IMR-90 (cell line): ENCODE results near the gene STARD8. TPM values are rescaled to one million over a fixed set of nuclear protein-coding genes. Genes with fewer than 3 reads are reported as not detected.

ENCODE experiments used
- ATAC-seq: fragments of 200-7000 bp; cut with Tn5 transposase; 2 replicates; pipeline ENCODE4 v1.9.1; 2020; ENCODE audit warnings: low read depth, mild to moderate bottlenecking, moderate library complexity
- BruUV-seq: library from RNA; stranded (reverse); fragments of 400-500 nt; replicated peaks from 2 replicates; lab custom pipeline; 2021; lab: Mats Ljungman, UMichigan
- CTCF ChIA-PET: fragments of 300-600 bp; formaldehyde crosslinking; extraction: SDS; loops from one replicate; lab custom pipeline; 2021; ENCODE audit warnings: antibody characterized with exemption; lab: Yijun Ruan, JAX
- POLR2A ChIA-PET: fragments of 300-600 bp; sonication (Branson Sonifier 250); formaldehyde crosslinking; loops from one replicate; lab custom pipeline; 2022; ENCODE audit warnings: antibody characterized with exemption; ENCODE audit not compliant: unreplicated experiment; lab: Charles Lee
- DNase-seq: peaks from one replicate; pipeline ENCODE4 v3.0.0; 2013
- H2AFZ ChIP-seq: replicated peaks from 2 replicates; pipeline ENCODE3; 2013; ENCODE audit warnings: low read length, mild to moderate bottlenecking; ENCODE audit not compliant: poor library complexity
- H2AK5ac ChIP-seq: 2 replicates; pipeline ENCODE4 v1.6.1; 2013; ENCODE audit warnings: low read depth, low read length, inconsistent platforms
- H2AK9ac ChIP-seq: replicated peaks from 2 replicates; pipeline ENCODE3; 2013; ENCODE audit warnings: mild to moderate bottlenecking, low read depth, low read length, moderate library complexity; ENCODE audit not compliant: poor library complexity
- H2BK120ac ChIP-seq: 2 replicates; pipeline ENCODE4 v1.6.1; 2013; ENCODE audit warnings: low read depth, low read length, inconsistent platforms
- H2BK15ac ChIP-seq: 3 replicates; pipeline ENCODE4 v1.6.1; 2013; ENCODE audit warnings: low read depth, low read length, inconsistent platforms
- H2BK20ac ChIP-seq: 2 replicates; pipeline ENCODE4 v1.6.1; 2013; ENCODE audit warnings: low read depth, mild to moderate bottlenecking, inconsistent platforms, low read length, moderate library complexity
- H2BK5ac ChIP-seq: 2 replicates; pipeline ENCODE4 v1.6.1; 2013; ENCODE audit warnings: mild to moderate bottlenecking, low read depth, low read length, inconsistent platforms; ENCODE audit not compliant: poor library complexity, severe bottlenecking
- H3K14ac ChIP-seq: replicated peaks from 2 replicates; pipeline ENCODE4 v1.6.1; 2013; ENCODE audit warnings: low read depth, low read length, inconsistent platforms
- H3K18ac ChIP-seq: 2 replicates; pipeline ENCODE4 v1.6.1; 2013; ENCODE audit warnings: low read depth, low read length, control low read depth
- H3K23ac ChIP-seq: 2 replicates; pipeline ENCODE4 v1.6.1; 2013; ENCODE audit warnings: low read depth, low read length, inconsistent platforms
- H3K27ac ChIP-seq: 2 replicates; pipeline ENCODE4 v1.5.1; 2013; ENCODE audit warnings: mild to moderate bottlenecking, control low read depth, low read length; ENCODE audit not compliant: insufficient read depth
- H3K27me3 ChIP-seq: 2 replicates; pipeline ENCODE4 v1.6.1; 2013; ENCODE audit warnings: low read length; ENCODE audit not compliant: control insufficient read depth, insufficient read depth
- H3K36me3 ChIP-seq: 2 replicates; pipeline ENCODE4 v1.6.1; 2013; ENCODE audit warnings: low read length, mixed read lengths; ENCODE audit not compliant: control insufficient read depth, insufficient read depth
- H3K4ac ChIP-seq: 2 replicates; pipeline ENCODE4 v1.6.1; 2013; ENCODE audit warnings: low read depth, low read length, inconsistent platforms
- H3K4me1 ChIP-seq: 2 replicates; pipeline ENCODE4 v1.6.1; 2013; ENCODE audit warnings: low read length, mixed read lengths; ENCODE audit not compliant: control insufficient read depth, insufficient read depth
- H3K4me2 ChIP-seq: 2 replicates; pipeline ENCODE4 v1.6.1; 2013; ENCODE audit warnings: low read depth, mild to moderate bottlenecking, control low read depth, low read length, moderate library complexity
- H3K4me3 ChIP-seq: 2 replicates; pipeline ENCODE4 v1.5.1; 2013; ENCODE audit warnings: low read depth, mild to moderate bottlenecking, control low read depth, low read length, moderate library complexity; ENCODE audit not compliant: insufficient read depth
- H3K56ac ChIP-seq: 2 replicates; pipeline ENCODE4 v1.6.1; 2013; ENCODE audit warnings: low read length, inconsistent platforms; ENCODE audit not compliant: insufficient read depth; ENCODE audit errors: extremely low read depth
- H3K79me1 ChIP-seq, 2 experiments: 2 replicates each; pipeline ENCODE4 v1.6.1; 2013; ENCODE audit warnings: low read length in 2 of 2, inconsistent platforms in 1 of 2, low read depth in 1 of 2
- H3K9ac ChIP-seq: 2 replicates; pipeline ENCODE4 v1.6.1; 2013; ENCODE audit warnings: low read depth, low read length, control low read depth
- H3K9me1 ChIP-seq: 2 replicates; pipeline ENCODE4 v1.6.1; 2013; ENCODE audit warnings: low read length, inconsistent platforms; ENCODE audit not compliant: insufficient read depth
- H3K9me3 ChIP-seq: 2 replicates; pipeline ENCODE4 v1.6.1; 2013; ENCODE audit warnings: low read length; ENCODE audit not compliant: control insufficient read depth, insufficient read depth
- H4K20me1 ChIP-seq: 2 replicates; pipeline ENCODE4 v1.6.1; 2013; ENCODE audit warnings: low read length, inconsistent platforms; ENCODE audit not compliant: insufficient read depth
- H4K5ac ChIP-seq: 2 replicates; pipeline ENCODE4 v1.6.1; 2013; ENCODE audit warnings: mild to moderate bottlenecking, low read depth, low read length, control low read depth
- H4K8ac ChIP-seq, 2 experiments: 2 replicates each; pipeline ENCODE4 v1.6.1; 2013; ENCODE audit warnings: low read depth in 2 of 2, low read length in 2 of 2, control low read depth in 1 of 2, inconsistent platforms in 1 of 2
- H4K91ac ChIP-seq: 2 replicates; pipeline ENCODE4 v1.6.1; 2013; ENCODE audit warnings: low read depth, low read length, inconsistent platforms; ENCODE audit not compliant: insufficient read depth
- BHLHE40 ChIP-seq: fragments of 150-350 bp; IDR thresholded peaks from 2 replicates; pipeline ENCODE4 v1.6.1; 2016; ENCODE audit warnings: mild to moderate bottlenecking, low read depth, low read length
- CEBPB ChIP-seq: IDR thresholded peaks from 2 replicates; pipeline ENCODE4 v1.6.1; 2012; ENCODE audit warnings: low read depth, low read length, improper control_type of control experiment
- CHD1 ChIP-seq: IDR thresholded peaks from 2 replicates; pipeline ENCODE4 v1.6.1; 2012; ENCODE audit warnings: low read depth, low read length, improper control_type of control experiment
- CTCF ChIP-seq: conservative IDR thresholded peaks from 2 replicates; pipeline ENCODE4 v1.5.1; 2012; ENCODE audit warnings: mild to moderate bottlenecking, low read depth, low read length, improper control_type of control experiment
- ELK1 ChIP-seq: fragments of 150-350 bp; IDR thresholded peaks from 2 replicates; pipeline ENCODE4 v1.6.1; 2016; ENCODE audit warnings: low read depth, mild to moderate bottlenecking, low read length, moderate library complexity, borderline replicate concordance
- FOS ChIP-seq: fragments of 150-350 bp; IDR thresholded peaks from 2 replicates; pipeline ENCODE4 v1.6.1; 2016; ENCODE audit warnings: low read depth, low read length
- MAFK ChIP-seq: IDR thresholded peaks from 2 replicates; pipeline ENCODE4 v1.6.1; 2012; ENCODE audit warnings: low read depth, low read length, improper control_type of control experiment
- MAZ ChIP-seq: IDR thresholded peaks from 2 replicates; pipeline ENCODE4 v1.6.1; 2012; ENCODE audit warnings: low read depth, mild to moderate bottlenecking, low read length, improper control_type of control experiment, moderate library complexity, borderline replicate concordance
- MXI1 ChIP-seq: IDR thresholded peaks from 2 replicates; pipeline ENCODE4 v1.6.1; 2012; ENCODE audit warnings: low read depth, mild to moderate bottlenecking, low read length, moderate library complexity, borderline replicate concordance
- RAD21 ChIP-seq: IDR thresholded peaks from 2 replicates; pipeline ENCODE4 v1.6.1; 2012; ENCODE audit warnings: low read length, improper control_type of control experiment
- RCOR1 ChIP-seq: IDR thresholded peaks from 2 replicates; pipeline ENCODE4 v1.6.1; 2012; ENCODE audit warnings: mild to moderate bottlenecking, low read length, improper control_type of control experiment; ENCODE audit not compliant: insufficient replicate concordance
- RFX5 ChIP-seq: IDR thresholded peaks from 2 replicates; pipeline ENCODE4 v1.8.0; 2012; ENCODE audit warnings: low read depth, mild to moderate bottlenecking, low read length, moderate library complexity
- SMC3 ChIP-seq: fragments of 150-350 bp; IDR thresholded peaks from 2 replicates; pipeline ENCODE4 v1.6.1; 2016; ENCODE audit warnings: low read depth, mild to moderate bottlenecking, antibody characterized with exemption, low read length, moderate library complexity
- USF2 ChIP-seq: fragments of 150-350 bp; IDR thresholded peaks from 2 replicates; pipeline ENCODE4 v1.6.1; 2017; ENCODE audit warnings: mild to moderate bottlenecking, antibody characterized with exemption, low read length, low read depth
- WGBS, 2 experiments: methylation state at CpG; one replicate each; pipeline versions ENCODE4 v1.1.5 to v1.1.7; 2013; ENCODE audit warnings: missing lambda C conversion rate in 2 of 2; ENCODE audit not compliant: insufficient read length in 1 of 2; ENCODE audit errors: extremely low coverage in 2 of 2; 5-methylcytosine and 5-hydroxymethylcytosine counted together
- dilution Hi-C: fragments of 300-500 bp; cut with HindIII; formaldehyde crosslinking; loops from one replicate; pipeline ENCODE4 v1.14.3; 2018; ENCODE audit warnings: low sequenced_read_pairs; ENCODE audit not compliant: unreplicated experiment
- in situ Hi-C: fragments of 300-500 bp; cut with MboI; formaldehyde crosslinking; loops from 3 replicates; pipeline ENCODE4 v1.14.3; 2019; ENCODE audit warnings: low sequenced_read_pairs, inconsistent platforms, mixed read lengths
- intact Hi-C: fragments of 100-400 bp; cut with micrococcal nuclease; formaldehyde crosslinking; loops from 2 replicates; pipeline ENCODE4 v1.10.0; 2022
- polyA plus RNA-seq, 3 experiments: library from polyadenylated mRNA; depleted of rRNA; stranded (reverse); fragments of >200 nt; gene quantifications; 2 replicates each; pipeline ENCODE4 v1.2.3, GENCODE V29; 2012; ENCODE audit warnings: low replicate concordance in 1 of 3
- total RNA-seq: library from RNA; depleted of rRNA; stranded (reverse); fragments of >200 nt; gene quantifications from 2 replicates; pipeline ENCODE4 v1.2.3, GENCODE V29; 2012

STARD8 gene
- total and polyA plus RNA-seq, 2 of the 4 experiments (the other 2 are of a cell fraction), result 1.6 to 2.3 TPM

- Histone ChIP-seq H3K14ac (no peak overlapping the region), H3K36me3 (no peaks in the 10 kb centered on the region), H2AK9ac (no peak overlapping the region), H3K23ac (no peak overlapping the region), H3K18ac (no peak overlapping the region), H4K8ac (no peak overlapping the region), H3K4me1 (no peaks in the 10 kb centered on the region), H2AFZ (no peak overlapping the region), H2BK5ac (no peak overlapping the region), H2AK5ac (no peak overlapping the region), H3K9me3 (no peaks in the 10 kb centered on the region), H4K20me1 (no peaks in the 10 kb centered on the region), H3K79me1 (no peaks in the 10 kb centered on the region), H2BK15ac (no peak overlapping the region), H2BK20ac (no peak overlapping the region), H4K91ac (no peak overlapping the region), H3K9me1 (0 out of 2 replicates have a peak, but pooled peaks cover 3% of the 10 kb centered on the region), H3K27ac (no peak overlapping the region), H3K27me3 (peaks cover 13% of the 10 kb centered on the region), H3K4ac (no peak overlapping the region), H3K4me2 (no peak overlapping the region), H4K5ac (no peak overlapping the region), H3K4me3 (no peak overlapping the region), H2BK120ac (no peak overlapping the region), H3K9ac (no peak overlapping the region), H3K56ac (no peak overlapping the region)
- ChIA-PET POLR2A (no interaction called here), CTCF (no interaction called here)
- in situ Hi-C loops (no loop called here), dilution Hi-C loops (no loop called here), intact Hi-C loops (no loop called here)
- BruUV-seq, result no TSS peak
- DNase-seq (no peak), ATAC-seq (no peak)
- 84% methylated on average over 4 of the region's 7 CpGs; no CpG with 5 or more reads in 1 of the 2 experiments for WGBS, 2 experiments
- TF ChIP-seq CTCF (no peak), BHLHE40 (no peak), RAD21 (no peak), MAZ (no peak), ELK1 (no peak), MAFK (no peak), USF2 (no peak), CEBPB (no peak), SMC3 (no peak), RCOR1 (no peak), MXI1 (no peak), CHD1 (no peak), FOS (no peak), RFX5 (no peak)
Observed at GRCh38 chrX:68726366-68726765, 78.9 kb downstream of the STARD8 start.
